ENCODE data around the gene CCDC177. TPM values are rescaled to one million over a fixed set of nuclear protein-coding genes. Genes with fewer than 3 reads are reported as not detected.

The CCDC177 gene
- total and polyA plus RNA-seq, 9 of the 15 experiments (the other 6 are each of a cell fraction or from before 2014, with no cell fraction given): not detected

GRCh38 chr14:69610874-69611171, 36.2 kb upstream of the CCDC177 start (continued):
- TF ChIP-seq CEBPG (CRISPR knock-in tag; IDR thresholded peaks at IDR 0.05) (no peak), CEBPG (tag; conservative IDR thresholded peaks at IDR 0.05 in 1 of 2, IDR thresholded peaks at IDR 0.05 in 1 of 2) (no peak), HDAC8 (tag; IDR thresholded peaks at IDR 0.05) (no peak), GTF2A2 (tag; IDR thresholded peaks at IDR 0.05) (no peak), CHAMP1 (IDR thresholded peaks at IDR 0.05) (no peak), ZBTB7A (IDR thresholded peaks at IDR 0.05; ENCODE audit: borderline replicate concordance, control insufficient read depth, low read depth, low read length) (peak; percentile 22; the same call in 1 of the 2 replicates), ZNF445 (CRISPR knock-in tag; IDR thresholded peaks at IDR 0.05; ENCODE audit: low read depth) (no peak), EGR1 (conservative IDR thresholded peaks at IDR 0.05) (peak; percentile 18; the same call in 1 of the 2 replicates), ZNF431 (CRISPR knock-in tag; IDR thresholded peaks at IDR 0.05) (no peak), ZNF766 (CRISPR knock-in tag; conservative IDR thresholded peaks at IDR 0.05) (no peak), SNIP1 (IDR thresholded peaks at IDR 0.05; ENCODE audit: low read depth) (no peak), TBP (optimal IDR thresholded peaks at IDR 0.05; ENCODE audit: low read depth, low read length) (no peak), MCM3 (IDR thresholded peaks at IDR 0.05) (no peak), MCM7 (IDR thresholded peaks at IDR 0.05) (no peak), HES1 (IDR thresholded peaks at IDR 0.05; ENCODE audit: low read depth) (no peak), ATF1 (CRISPR knock-in tag; IDR thresholded peaks at IDR 0.05) (no peak), ATF1 (tag; IDR thresholded peaks at IDR 0.05) (no peak), GATA2 (CRISPR knock-in tag; IDR thresholded peaks at IDR 0.05) (no peak), SAFB (IDR thresholded peaks at IDR 0.05; ENCODE audit: borderline replicate concordance, low read depth, low read length) (no peak), ZNF224 (CRISPR knock-in tag; IDR thresholded peaks at IDR 0.05) (no peak), SMAD3 (CRISPR knock-in tag; conservative IDR thresholded peaks at IDR 0.05) (no peak), ZNF830 (CRISPR knock-in tag; IDR thresholded peaks at IDR 0.05) (no peak), HDAC3 (IDR thresholded peaks at IDR 0.05; ENCODE audit: borderline replicate concordance, partially characterized antibody) (no peak)
